ENCODE measurements around the gene CLIC5. TPM values are rescaled to one million over a fixed set of nuclear protein-coding genes. Genes with fewer than 3 reads are reported as not detected.

Gene CLIC5
- total RNA-seq, 1 experiment from 2014 or later: 0.20 TPM

- H3K79me2 ChIP-seq (ENCODE audit: insufficient read depth, low read length): no peaks in the 10 kb centered on the region
- no peaks in the 10 kb centered on the region; the same call in 1 of the 2 replicates for H3K27me3 ChIP-seq (ENCODE audit: insufficient read depth, low read length)
- no CpG with 5 or more reads among the region's 7 CpGs for WGBS (ENCODE audit: extremely low coverage, insufficient read length, low lambda C conversion rate)
- no peak overlapping the region for H3K56ac ChIP-seq (ENCODE audit: insufficient read length, low read depth, low read length)
- no peak overlapping the region for H2BK5ac ChIP-seq (ENCODE audit: insufficient read length, low read length)
- no peak overlapping the region for H3K23ac ChIP-seq (ENCODE audit: insufficient read length, low read depth, low read length)
- TF ChIP-seq, protein P1, sequence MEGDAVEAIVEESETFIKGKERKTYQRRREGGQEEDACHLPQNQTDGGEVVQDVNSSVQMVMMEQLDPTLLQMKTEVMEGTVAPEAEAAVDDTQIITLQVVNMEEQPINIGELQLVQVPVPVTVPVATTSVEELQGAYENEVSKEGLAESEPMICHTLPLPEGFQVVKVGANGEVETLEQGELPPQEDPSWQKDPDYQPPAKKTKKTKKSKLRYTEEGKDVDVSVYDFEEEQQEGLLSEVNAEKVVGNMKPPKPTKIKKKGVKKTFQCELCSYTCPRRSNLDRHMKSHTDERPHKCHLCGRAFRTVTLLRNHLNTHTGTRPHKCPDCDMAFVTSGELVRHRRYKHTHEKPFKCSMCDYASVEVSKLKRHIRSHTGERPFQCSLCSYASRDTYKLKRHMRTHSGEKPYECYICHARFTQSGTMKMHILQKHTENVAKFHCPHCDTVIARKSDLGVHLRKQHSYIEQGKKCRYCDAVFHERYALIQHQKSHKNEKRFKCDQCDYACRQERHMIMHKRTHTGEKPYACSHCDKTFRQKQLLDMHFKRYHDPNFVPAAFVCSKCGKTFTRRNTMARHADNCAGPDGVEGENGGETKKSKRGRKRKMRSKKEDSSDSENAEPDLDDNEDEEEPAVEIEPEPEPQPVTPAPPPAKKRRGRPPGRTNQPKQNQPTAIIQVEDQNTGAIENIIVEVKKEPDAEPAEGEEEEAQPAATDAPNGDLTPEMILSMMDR (conservative IDR thresholded peaks at IDR 0.05): no peak
- H2BK120ac ChIP-seq (ENCODE audit: low read depth, low read length, poor library complexity, severe bottlenecking): no peak overlapping the region
- no peak overlapping the region for H2AFZ ChIP-seq (ENCODE audit: low read length)
- DNase-seq: no peak
- no peak overlapping the region for H3T11ph ChIP-seq (ENCODE audit: low read length)
- H2BK15ac ChIP-seq (ENCODE audit: low read depth, low read length): no peak overlapping the region
- H2BK20ac ChIP-seq (ENCODE audit: low read depth, low read length, poor library complexity, severe bottlenecking): no peak overlapping the region
- H3K23me2 ChIP-seq (ENCODE audit: insufficient read length, low read depth, low read length, poor library complexity, severe bottlenecking): no peaks in the 10 kb centered on the region
- Mint-ChIP-seq H3K27ac (no peak overlapping the region), H3K4me1 (no peaks in the 10 kb centered on the region), H3K27me3 (ENCODE audit: low read depth) (peaks cover 14% of the 10 kb centered on the region), H3K4me3 (no peak overlapping the region), H3K9me3 (peaks cover 0 to 6% of the 10 kb centered on the region in 2 experiments; a peak in 4 of 5 replicates), H3K36me3 (ENCODE audit: insufficient read depth in 1 of 3, low read depth in 3 of 3) (peaks cover 0 to 2% (median 0%) of the 10 kb centered on the region in 3 experiments; a peak in 2 of 7 replicates)
- H4K20me1 ChIP-seq (ENCODE audit: control insufficient read depth, insufficient read depth, insufficient read length): no peaks in the 10 kb centered on the region
- no peak overlapping the region for H3K14ac ChIP-seq (ENCODE audit: insufficient read depth, low read length)
- H3K27ac ChIP-seq (ENCODE audit: insufficient read length, low read depth, low read length): no peak overlapping the region
- H2BK12ac ChIP-seq (ENCODE audit: insufficient read length, low read depth, low read length): no peak overlapping the region
- H3K18ac ChIP-seq (ENCODE audit: insufficient read length, low read depth, low read length): no peak overlapping the region
- no peaks in the 10 kb centered on the region for H3K4me1 ChIP-seq (ENCODE audit: insufficient read depth, low read length)
- no peak overlapping the region for H4K8ac ChIP-seq (replicated peaks; ENCODE audit: insufficient read length, low read depth, low read length)
- no peak overlapping the region for H4K5ac ChIP-seq (ENCODE audit: insufficient read length, low read depth, low read length)
- no peak overlapping the region for H2AK5ac ChIP-seq (ENCODE audit: insufficient read length, low read length)
- no peaks in the 10 kb centered on the region for H3K9me3 ChIP-seq (ENCODE audit: control insufficient read depth, low read depth, low read length)
- no peak overlapping the region for H4K91ac ChIP-seq (ENCODE audit: insufficient read length, low read depth, low read length)
- H3K9ac ChIP-seq (ENCODE audit: extremely low read depth, insufficient read length, low read length): no peak overlapping the region
- no peak overlapping the region for H3K4me2 ChIP-seq (ENCODE audit: insufficient read depth, insufficient read length, low read length)
- no peaks in the 10 kb centered on the region for H3K79me1 ChIP-seq (ENCODE audit: insufficient read depth, low read depth, low read length, poor library complexity, severe bottlenecking)
- no peak overlapping the region for H3K4ac ChIP-seq (ENCODE audit: low read depth, low read length)
Observed at GRCh38 chr6:45911691-45912090, 104.0 kb downstream of the CLIC5 start.

Data from H9 (cell line).